Measurements from ENCODE around the gene MTG1.
"Not testable (repeated sequence)": the region's sequence is repeated elsewhere in the genome, so short reads cannot be mapped to it uniquely, and the experiment has no call there.

Gene MTG1

DNA sequence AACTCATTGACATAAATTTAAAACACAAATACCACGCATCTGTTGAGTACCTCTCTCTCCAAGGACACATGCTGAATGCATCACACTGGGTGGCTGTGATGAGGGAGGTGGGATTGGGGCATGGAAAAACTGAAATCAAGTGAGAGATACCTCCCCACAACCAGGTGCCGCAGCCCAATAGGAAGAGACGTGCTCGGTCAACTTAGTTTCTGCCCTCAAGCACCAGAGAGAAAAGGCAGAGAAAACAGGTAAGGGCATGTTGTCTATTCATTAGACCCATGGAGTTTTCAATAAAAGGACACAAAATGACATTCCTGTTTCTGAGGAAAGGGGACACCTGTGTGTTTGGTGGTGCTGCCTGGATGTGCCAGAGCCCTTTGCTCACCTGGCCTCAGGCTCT is 35.6 kb downstream of the MTG1 start:
- not testable (repeated sequence) for H3K4me3 ChIP-seq (ENCODE audit: low read depth, low read length, poor library complexity, severe bottlenecking); H3K9ac ChIP-seq (ENCODE audit: low read length); H3K36me3 ChIP-seq (ENCODE audit: insufficient read depth, low read length); H3K4me1 ChIP-seq (ENCODE audit: insufficient read depth, low read length, severe bottlenecking); H4K20me1 ChIP-seq (ENCODE audit: insufficient read depth, low read length); H3K4me2 ChIP-seq (ENCODE audit: low read length); H3K9me2 ChIP-seq (ENCODE audit: low read depth, low read length); H3K9me3 ChIP-seq (ENCODE audit: low read length); H2AFZ ChIP-seq (ENCODE audit: low read length); H3F3A ChIP-seq (ENCODE audit: insufficient read depth, low read length); H3K27me3 ChIP-seq (ENCODE audit: insufficient read depth, low read length); H3K27ac ChIP-seq (ENCODE audit: low read depth, low read length, poor library complexity, severe bottlenecking); H3K79me2 ChIP-seq (ENCODE audit: insufficient read depth, low read length)

DNA sequence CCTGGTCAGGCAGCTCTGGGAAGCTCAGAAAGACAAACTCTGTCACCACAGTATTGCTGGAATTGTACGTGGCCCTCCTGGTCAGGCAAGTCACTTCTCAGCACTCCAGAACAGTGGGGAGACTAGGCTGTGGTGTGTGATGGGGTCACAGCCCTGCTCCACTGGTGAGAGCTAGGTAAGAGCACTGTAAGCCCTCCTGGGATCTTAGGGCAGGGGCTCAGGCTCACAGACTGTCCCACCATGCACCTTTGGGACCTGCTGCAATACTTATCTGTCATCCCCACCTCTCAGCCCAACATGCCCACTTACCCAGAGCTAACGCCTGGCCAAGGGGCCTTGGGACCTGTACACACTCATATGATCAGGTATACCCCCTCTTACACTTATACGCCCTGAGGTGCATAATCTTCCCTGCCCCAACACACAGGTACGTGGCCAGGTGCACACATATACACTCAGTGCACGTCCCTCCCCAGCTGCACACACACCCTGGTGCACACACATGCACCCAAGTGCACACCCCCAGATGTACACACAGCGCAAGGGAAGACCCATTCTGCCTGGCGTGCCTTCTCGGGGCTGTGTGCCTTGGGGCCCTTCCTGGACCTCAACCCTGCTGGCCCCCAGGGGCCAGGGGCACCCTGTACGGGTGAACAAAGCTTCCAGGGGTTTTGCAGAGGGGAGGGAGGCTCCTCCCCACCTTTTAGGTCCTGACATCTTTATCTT is 38.1 kb downstream of the MTG1 start:
- H3K79me2 ChIP-seq (ENCODE audit: insufficient read depth, low read length); H3K9me3 ChIP-seq (ENCODE audit: low read length); H2AFZ ChIP-seq (ENCODE audit: low read length); H3K9ac ChIP-seq (ENCODE audit: low read length); H3K4me1 ChIP-seq (ENCODE audit: insufficient read depth, low read length, severe bottlenecking); H3K4me2 ChIP-seq (ENCODE audit: low read length); H3K9me2 ChIP-seq (ENCODE audit: low read depth, low read length); H3K4me3 ChIP-seq (ENCODE audit: low read depth, low read length, poor library complexity, severe bottlenecking); H3K36me3 ChIP-seq (ENCODE audit: insufficient read depth, low read length); H3K27me3 ChIP-seq (ENCODE audit: insufficient read depth, low read length); H3K27ac ChIP-seq (ENCODE audit: low read depth, low read length, poor library complexity, severe bottlenecking); H4K20me1 ChIP-seq (ENCODE audit: insufficient read depth, low read length); H3F3A ChIP-seq (ENCODE audit: insufficient read depth, low read length): not testable (repeated sequence)

DNA sequence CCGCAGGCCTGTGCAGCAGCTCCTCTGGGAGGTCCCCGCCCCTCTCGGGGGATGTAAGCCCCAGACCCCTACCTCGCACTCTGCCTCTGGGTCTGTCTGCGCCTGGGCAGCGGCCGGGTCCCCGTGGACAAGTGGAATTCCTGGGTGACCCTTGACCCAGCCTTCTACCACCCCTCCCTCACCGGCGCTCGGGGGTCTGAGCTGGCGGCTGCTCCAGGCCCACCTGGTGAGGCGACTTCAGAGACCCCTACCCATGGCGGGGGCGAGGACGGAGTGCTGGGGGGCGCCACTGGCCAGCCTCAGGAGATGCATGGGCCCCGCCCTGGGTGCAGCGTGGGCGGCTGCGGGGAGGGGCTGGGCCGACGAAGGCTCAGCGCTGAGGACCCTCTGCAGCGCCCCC is 38.8 kb downstream of the MTG1 start:
- H3K27me3 ChIP-seq (ENCODE audit: insufficient read depth, low read length); H2AFZ ChIP-seq (ENCODE audit: low read length); H3K4me1 ChIP-seq (ENCODE audit: insufficient read depth, low read length, severe bottlenecking); H3K4me3 ChIP-seq (ENCODE audit: low read depth, low read length, poor library complexity, severe bottlenecking); H3K27ac ChIP-seq (ENCODE audit: low read depth, low read length, poor library complexity, severe bottlenecking); H3K9me3 ChIP-seq (ENCODE audit: low read length); H3K9ac ChIP-seq (ENCODE audit: low read length); H3K36me3 ChIP-seq (ENCODE audit: insufficient read depth, low read length); H3K9me2 ChIP-seq (ENCODE audit: low read depth, low read length); H3K79me2 ChIP-seq (ENCODE audit: insufficient read depth, low read length); H3K4me2 ChIP-seq (ENCODE audit: low read length); H4K20me1 ChIP-seq (ENCODE audit: insufficient read depth, low read length); H3F3A ChIP-seq (ENCODE audit: insufficient read depth, low read length): not testable (repeated sequence)

DNA sequence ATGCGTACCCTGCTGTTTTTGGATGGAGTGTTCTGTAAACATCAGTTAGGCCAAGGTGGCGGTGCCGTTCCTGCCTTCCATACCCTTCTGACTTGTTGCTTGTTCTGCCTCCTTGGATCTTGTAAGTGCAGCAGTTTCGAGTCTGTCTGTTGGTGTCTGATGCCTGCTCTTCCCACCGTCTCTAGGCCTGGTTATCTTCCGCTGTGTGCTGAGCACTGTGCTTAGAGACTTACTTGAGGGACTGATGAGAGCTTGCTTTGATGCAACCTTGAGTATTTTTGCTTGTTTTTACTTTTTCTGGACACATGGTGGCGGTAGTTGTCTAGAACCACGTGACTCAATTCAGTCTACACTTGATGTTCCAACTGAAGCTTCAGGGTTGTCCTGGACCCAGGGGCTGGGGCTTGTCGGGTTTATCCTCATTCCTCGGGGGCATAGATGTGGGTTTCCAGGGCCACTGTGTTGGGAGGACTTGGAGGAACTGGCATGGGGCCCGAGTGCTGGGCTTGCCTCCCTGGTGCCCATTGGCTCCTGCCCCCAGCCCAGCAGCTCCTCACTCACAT is 44.8 kb downstream of the MTG1 start:
- Histone ChIP-seq H2AFZ (ENCODE audit: low read length) (no peak overlapping the region), H3K9me3 (ENCODE audit: low read length) (no peaks in the 10 kb centered on the region), H3K36me3 (ENCODE audit: insufficient read depth, low read length) (no peaks in the 10 kb centered on the region), H4K20me1 (ENCODE audit: insufficient read depth, low read length) (no peaks in the 10 kb centered on the region), H3K4me2 (ENCODE audit: low read length) (no peak overlapping the region), H3K9me2 (ENCODE audit: low read depth, low read length) (no peaks in the 10 kb centered on the region), H3K4me1 (ENCODE audit: insufficient read depth, low read length, severe bottlenecking) (no peaks in the 10 kb centered on the region), H3F3A (ENCODE audit: insufficient read depth, low read length) (no peaks in the 10 kb centered on the region), H3K9ac (ENCODE audit: low read length) (no peak overlapping the region), H3K79me2 (ENCODE audit: insufficient read depth, low read length) (no peaks in the 10 kb centered on the region), H3K27ac (ENCODE audit: low read depth, low read length, poor library complexity, severe bottlenecking) (no peak overlapping the region), H3K4me3 (ENCODE audit: low read depth, low read length, poor library complexity, severe bottlenecking) (no peak overlapping the region), H3K27me3 (ENCODE audit: insufficient read depth, low read length) (no peaks in the 10 kb centered on the region)
- TF ChIP-seq, protein P1, sequence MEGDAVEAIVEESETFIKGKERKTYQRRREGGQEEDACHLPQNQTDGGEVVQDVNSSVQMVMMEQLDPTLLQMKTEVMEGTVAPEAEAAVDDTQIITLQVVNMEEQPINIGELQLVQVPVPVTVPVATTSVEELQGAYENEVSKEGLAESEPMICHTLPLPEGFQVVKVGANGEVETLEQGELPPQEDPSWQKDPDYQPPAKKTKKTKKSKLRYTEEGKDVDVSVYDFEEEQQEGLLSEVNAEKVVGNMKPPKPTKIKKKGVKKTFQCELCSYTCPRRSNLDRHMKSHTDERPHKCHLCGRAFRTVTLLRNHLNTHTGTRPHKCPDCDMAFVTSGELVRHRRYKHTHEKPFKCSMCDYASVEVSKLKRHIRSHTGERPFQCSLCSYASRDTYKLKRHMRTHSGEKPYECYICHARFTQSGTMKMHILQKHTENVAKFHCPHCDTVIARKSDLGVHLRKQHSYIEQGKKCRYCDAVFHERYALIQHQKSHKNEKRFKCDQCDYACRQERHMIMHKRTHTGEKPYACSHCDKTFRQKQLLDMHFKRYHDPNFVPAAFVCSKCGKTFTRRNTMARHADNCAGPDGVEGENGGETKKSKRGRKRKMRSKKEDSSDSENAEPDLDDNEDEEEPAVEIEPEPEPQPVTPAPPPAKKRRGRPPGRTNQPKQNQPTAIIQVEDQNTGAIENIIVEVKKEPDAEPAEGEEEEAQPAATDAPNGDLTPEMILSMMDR (IDR thresholded peaks at IDR 0.05; ENCODE audit: low read length): peak; percentile 67
- TF ChIP-seq EZH2 (IDR thresholded peaks at IDR 0.05; ENCODE audit: borderline replicate concordance, low read length): no peak
